Thyroid gland (tissue), 4 donors: ENCODE data around the gene NFE2L3. TPM values are rescaled to one million over a fixed set of nuclear protein-coding genes. Genes with fewer than 3 reads are reported as not detected.
"Not testable (repeated sequence)": the region's sequence is repeated elsewhere in the genome, so short reads cannot be mapped to it uniquely, and the experiment has no call there.

Experiments
- DNase-seq, 2 donors: peaks; one replicate each; pipeline ENCODE4 v3.0.0-alpha.2; 2019
- H3K27ac ChIP-seq, 3 donors: fragments of 200-600 bp; sonication (generic); 1 replicate in 2 of 3; 2 replicates in 1 of 3; pipeline ENCODE4 v1.5.1; 2016 to 2019; ENCODE audit warnings: mild to moderate bottlenecking in 1 of 3, moderate library complexity in 1 of 3
- H3K27me3 ChIP-seq: fragments of 200-600 bp; sonication (generic); one replicate; pipeline ENCODE4 v1.5.1; 2019
- H3K36me3 ChIP-seq, 2 donors: fragments of 200-600 bp; sonication (generic); one replicate each; pipeline ENCODE4 v1.5.1; 2016 to 2019
- H3K4me1 ChIP-seq, 2 donors: fragments of 200-600 bp; sonication (generic); one replicate each; pipeline ENCODE4 v1.5.1; 2017 to 2019
- H3K4me3 ChIP-seq, 3 donors: fragments of 200-600 bp; sonication (generic); replicated peaks in 1 of 3; 1 replicate in 2 of 3; 2 replicates in 1 of 3; pipeline ENCODE4 v1.5.1; 2016; ENCODE audit warnings: mild to moderate bottlenecking in 1 of 3
- H3K9me3 ChIP-seq: fragments of 200-600 bp; sonication (generic); one replicate; pipeline ENCODE4 v1.5.1; 2017
- CTCF ChIP-seq, 6 experiments: fragments of 200-600 bp in 3 of 6; fragments of 450-650 bp in 3 of 6; sonication (generic) in 3 of 6; IDR thresholded peaks; one replicate each; pipeline ENCODE4 v1.5.1; 2016 to 2019; ENCODE audit warnings: antibody characterized with exemption in 6 of 6, mild to moderate bottlenecking in 2 of 6, inconsistent platforms in 1 of 6, moderate library complexity in 1 of 6
- POLR2A ChIP-seq, 2 donors: fragments of 450-650 bp; IDR thresholded peaks; one replicate each; pipeline ENCODE4 v1.6.1; 2017; ENCODE audit warnings: antibody characterized with exemption in 2 of 2, mild to moderate bottlenecking in 2 of 2, moderate library complexity in 1 of 2
- WGBS, 2 donors: methylation state at CpG; one replicate each; pipeline ENCODE4 v1.1.5; 2017; 5-methylcytosine and 5-hydroxymethylcytosine counted together
- intact Hi-C: fragments of 100-400 bp; cut with DNase I; formaldehyde crosslinking; loops from one replicate; pipeline ENCODE4 v1.15.1; 2023
- total RNA-seq, 4 donors: library from RNA; depleted of rRNA; stranded (reverse); fragments of >200 nt; gene quantifications; one replicate each; pipeline ENCODE4 v1.2.3, GENCODE V29; 2016

NFE2L3 gene
- total RNA-seq, 4 donors from 2014 or later = 0.33 to 1.4 (median 0.98) TPM

GRCh38 chr7:26191974-26192479, 40.0 kb downstream of the NFE2L3 start:
- TF ChIP-seq CTCF (IDR thresholded peaks at IDR 0.05) = no peak
- TF ChIP-seq POLR2A (IDR thresholded peaks at IDR 0.05) = no peak
- WGBS, 2 donors = 79 to 86% methylated on average over 1 of the region's 1 CpG
- intact Hi-C loops = no loop called here
- Histone ChIP-seq H3K27ac (no peak overlapping the region), H3K4me3 (no peak overlapping the region), H3K9me3 (no peaks in the 10 kb centered on the region), H3K27me3 (no peaks in the 10 kb centered on the region), H3K36me3 (peaks cover 83 to 88% of the 10 kb centered on the region in 2 donors), H3K4me1 (peaks cover 7 to 33% of the 10 kb centered on the region in 2 donors)
- no peak for DNase-seq

DNA sequence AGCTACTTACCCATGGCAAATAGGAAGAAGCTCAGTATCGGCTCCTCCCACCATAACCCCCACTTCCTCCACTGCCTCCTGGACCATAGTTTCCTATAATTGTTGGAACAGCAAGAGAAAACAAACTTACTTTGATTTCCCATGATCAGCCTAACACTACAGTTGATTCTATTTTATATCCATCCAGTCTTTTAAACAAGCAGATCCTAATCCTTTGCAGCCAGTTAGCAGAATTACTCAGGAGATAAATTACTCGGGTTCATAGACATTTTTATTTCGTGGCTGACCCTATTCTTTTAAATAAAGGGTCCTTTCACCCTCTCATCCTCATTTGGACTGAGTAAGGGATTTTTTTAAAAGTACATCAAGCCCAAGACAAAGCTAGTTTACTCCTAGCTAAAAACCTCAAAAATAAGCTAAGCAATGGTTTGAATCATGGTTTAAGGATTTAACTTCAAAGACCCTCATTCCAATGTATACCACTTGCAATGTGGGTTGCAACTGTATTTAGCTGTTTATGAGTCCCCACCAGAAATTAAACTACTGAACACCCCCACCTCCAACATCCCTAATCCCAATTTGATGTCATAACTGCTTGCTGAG, 40.6 kb downstream of the NFE2L3 start:
- H3K27ac ChIP-seq = no peak overlapping the region
- no peaks in the 10 kb centered on the region for H3K27me3 ChIP-seq
- no peaks in the 10 kb centered on the region for H3K9me3 ChIP-seq
- H3K4me3 ChIP-seq = no peak overlapping the region
- TF ChIP-seq CTCF (IDR thresholded peaks at IDR 0.05) (no peak), POLR2A (IDR thresholded peaks at IDR 0.05) (no peak)
- intact Hi-C loops = no loop called here
- H3K36me3 ChIP-seq = peaks cover 86 to 91% of the 10 kb centered on the region in 2 donors
- no peak for DNase-seq
- H3K4me1 ChIP-seq = peaks cover 9 to 39% of the 10 kb centered on the region in 2 donors
- 77% methylated on average over 3 of the region's 3 CpGs for WGBS, 2 donors

DNA sequence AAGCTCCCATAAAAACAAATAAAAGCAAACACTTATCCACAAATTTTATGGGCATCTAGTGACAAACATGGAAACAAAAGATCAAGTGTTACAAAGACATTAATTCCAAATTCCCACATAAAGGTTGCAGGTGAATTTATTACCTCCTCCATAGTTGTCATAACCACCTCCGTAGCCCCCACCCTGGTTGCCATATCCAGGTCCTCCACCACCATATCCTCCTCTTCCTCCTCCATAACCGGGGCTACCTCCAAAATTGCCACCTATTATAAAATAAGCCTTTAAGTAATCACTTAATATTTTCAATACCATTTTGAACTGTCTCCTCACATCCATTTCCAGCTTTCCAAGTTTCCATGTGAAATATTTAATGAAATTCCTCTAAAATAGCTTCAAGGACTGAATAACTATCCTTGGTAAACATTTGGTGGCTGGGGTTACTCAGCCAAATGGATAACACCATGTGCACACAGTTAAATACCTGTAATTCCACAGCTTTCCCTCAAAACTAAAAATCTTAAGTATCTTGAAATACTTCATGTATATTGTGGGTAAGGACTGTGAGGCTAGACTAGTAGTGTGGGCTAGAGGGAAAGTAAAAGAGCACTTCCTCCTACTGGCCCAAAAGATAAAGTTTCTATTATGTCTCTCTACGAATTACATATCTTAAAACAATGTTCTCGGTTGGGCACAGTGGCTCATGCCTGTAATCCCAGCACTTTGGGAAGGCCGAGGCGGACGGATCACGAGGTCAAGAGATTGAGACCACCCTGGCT, 41.6 kb downstream of the NFE2L3 start:
- no peak overlapping the region for H3K4me3 ChIP-seq
- WGBS, 2 donors = 81 to 83% methylated on average over 8 of the region's 8 CpGs
- DNase-seq = no peak
- TF ChIP-seq CTCF (IDR thresholded peaks at IDR 0.05) (no peak), POLR2A (IDR thresholded peaks at IDR 0.05) (no peak)
- H3K27ac ChIP-seq = no peak overlapping the region
- H3K36me3 ChIP-seq = peaks cover 82 to 85% of the 10 kb centered on the region in 2 donors
- H3K27me3 ChIP-seq = no peaks in the 10 kb centered on the region
- intact Hi-C loops = no loop called here
- no peaks in the 10 kb centered on the region for H3K9me3 ChIP-seq
- H3K4me1 ChIP-seq = peaks cover 12 to 39% of the 10 kb centered on the region in 2 donors

GRCh38 chr7:26194764-26195163, 42.8 kb downstream of the NFE2L3 start:
- H3K4me3 ChIP-seq, intact Hi-C loops, H3K27ac ChIP-seq, DNase-seq, H3K9me3 ChIP-seq, H3K27me3 ChIP-seq: not testable (repeated sequence)
- Histone ChIP-seq H3K4me1 (peaks cover 12 to 39% of the 10 kb centered on the region in 2 donors), H3K36me3 (peaks cover 71 to 73% of the 10 kb centered on the region in 2 donors)
- 66 to 77% methylated on average over 11 of the region's 11 CpGs for WGBS, 2 donors

- DNase-seq = no peak
- H3K27me3 ChIP-seq = no peaks in the 10 kb centered on the region
- TF ChIP-seq CTCF (IDR thresholded peaks at IDR 0.05) = no peak
- no peak for TF ChIP-seq POLR2A (IDR thresholded peaks at IDR 0.05)
- no peaks in the 10 kb centered on the region for H3K9me3 ChIP-seq
- H3K4me1 ChIP-seq = peaks cover 12 to 39% of the 10 kb centered on the region in 2 donors
- intact Hi-C loops = no loop called here
- no peak overlapping the region for H3K4me3 ChIP-seq
- WGBS, 2 donors = 88 to 90% methylated on average over 5 of the region's 5 CpGs
- peaks cover 69 to 70% of the 10 kb centered on the region in 2 donors for H3K36me3 ChIP-seq
- H3K27ac ChIP-seq = no peak overlapping the region
These were observed 43.2 kb downstream of the NFE2L3 start for GRCh38 chr7:26195182-26195581.
